Transverse colon (tissue), 4 donors: ENCODE data around the gene ZNF100.

Experiments
- CTCF ChIP-seq, 5 experiments: fragments of 200-600 bp in 3 of 5; fragments of 450-650 bp in 2 of 5; sonication (generic) in 3 of 5; IDR thresholded peaks; 1 replicate in 2 of 5; 2 replicates in 3 of 5; pipeline ENCODE4 v1.5.1; 2016 to 2017; ENCODE audit warnings: antibody characterized with exemption in 5 of 5, inconsistent platforms in 3 of 5, mild to moderate bottlenecking in 2 of 5, moderate library complexity in 1 of 5
- POLR2A ChIP-seq: fragments of 450-650 bp; IDR thresholded peaks from one replicate; pipeline ENCODE4 v1.6.1; 2016; ENCODE audit warnings: antibody characterized with exemption, mild to moderate bottlenecking, moderate library complexity
- POLR2AphosphoS5 ChIP-seq, 3 donors: sonication (generic); formaldehyde crosslinking; IDR thresholded peaks; one replicate each; pipeline ENCODE4 v1.6.1; 2016; ENCODE audit warnings: antibody characterized with exemption in 3 of 3

- no peak for TF ChIP-seq CTCF (IDR thresholded peaks at IDR 0.05)
- no peak for TF ChIP-seq POLR2AphosphoS5 (IDR thresholded peaks at IDR 0.05)
- TF ChIP-seq POLR2A = no peak
These were observed 16.0 kb downstream of the ZNF100 start for GRCh38 chr19:21751384-21751783.
